ENCODE measurements around the gene DMBT1.

DNA sequence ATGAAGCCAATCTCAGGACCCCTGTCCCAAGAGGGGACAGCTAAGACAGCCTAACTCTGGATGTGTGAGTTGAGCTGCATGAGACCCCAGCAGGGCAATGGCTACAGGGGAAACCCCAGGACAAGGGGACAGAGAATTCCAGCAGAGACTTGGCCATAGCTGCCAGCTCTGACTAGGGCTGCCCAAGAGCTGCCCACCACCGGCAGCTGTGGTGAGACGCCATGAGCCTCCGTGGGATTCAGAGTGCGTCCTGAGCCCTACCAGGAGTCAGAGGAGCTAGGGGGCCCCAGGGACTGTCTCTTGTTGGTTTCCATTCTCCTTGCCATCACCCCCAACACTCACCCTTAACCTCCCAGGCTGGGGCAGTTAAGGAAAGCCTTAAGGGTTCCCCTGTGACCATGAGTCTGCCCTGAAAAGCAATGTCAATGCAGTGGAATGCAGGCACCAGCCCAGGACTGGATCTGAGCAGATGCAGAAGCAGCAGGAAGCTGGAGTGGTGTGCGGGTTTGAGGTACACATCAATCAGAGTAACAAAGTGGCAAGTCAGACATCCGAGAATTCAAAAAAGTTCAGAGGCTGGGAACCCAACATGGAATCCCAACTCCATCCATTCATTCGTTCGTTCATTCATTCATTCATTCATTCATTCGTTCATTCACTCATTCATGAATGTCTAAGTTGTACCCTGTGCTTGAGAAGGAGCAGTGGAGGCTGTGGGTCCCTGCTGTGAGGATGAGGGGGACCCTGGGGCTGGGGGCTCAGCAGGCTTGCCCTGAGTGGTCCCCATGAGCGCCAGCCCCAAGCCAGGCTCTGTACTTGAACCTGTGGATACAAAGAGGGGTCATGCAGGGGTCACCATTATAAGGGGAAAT, 86.2 kb downstream of the DMBT1 start:
- TF ChIP-seq, protein P1, sequence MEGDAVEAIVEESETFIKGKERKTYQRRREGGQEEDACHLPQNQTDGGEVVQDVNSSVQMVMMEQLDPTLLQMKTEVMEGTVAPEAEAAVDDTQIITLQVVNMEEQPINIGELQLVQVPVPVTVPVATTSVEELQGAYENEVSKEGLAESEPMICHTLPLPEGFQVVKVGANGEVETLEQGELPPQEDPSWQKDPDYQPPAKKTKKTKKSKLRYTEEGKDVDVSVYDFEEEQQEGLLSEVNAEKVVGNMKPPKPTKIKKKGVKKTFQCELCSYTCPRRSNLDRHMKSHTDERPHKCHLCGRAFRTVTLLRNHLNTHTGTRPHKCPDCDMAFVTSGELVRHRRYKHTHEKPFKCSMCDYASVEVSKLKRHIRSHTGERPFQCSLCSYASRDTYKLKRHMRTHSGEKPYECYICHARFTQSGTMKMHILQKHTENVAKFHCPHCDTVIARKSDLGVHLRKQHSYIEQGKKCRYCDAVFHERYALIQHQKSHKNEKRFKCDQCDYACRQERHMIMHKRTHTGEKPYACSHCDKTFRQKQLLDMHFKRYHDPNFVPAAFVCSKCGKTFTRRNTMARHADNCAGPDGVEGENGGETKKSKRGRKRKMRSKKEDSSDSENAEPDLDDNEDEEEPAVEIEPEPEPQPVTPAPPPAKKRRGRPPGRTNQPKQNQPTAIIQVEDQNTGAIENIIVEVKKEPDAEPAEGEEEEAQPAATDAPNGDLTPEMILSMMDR (conservative IDR thresholded peaks at IDR 0.05 in 1 of 2, IDR thresholded peaks at IDR 0.05 in 1 of 2; ENCODE audit: extremely low read depth in 1 of 2, insufficient read depth in 1 of 2, low read depth in 1 of 2, low read length in 2 of 2) = no peak
- TF ChIP-seq EZH2 (IDR thresholded peaks at IDR 0.05; ENCODE audit: borderline replicate concordance, low read length) = no peak

Measured in mammary epithelial cell (primary cell).